NCI-H146 treated with DMSO at 0.1 percent for 48 hours (cell line): ENCODE results near the gene PIK3R2.

Experiments used
- DNase-seq: peaks from one replicate; lab custom pipeline; 2025; ENCODE audit not compliant: unreplicated experiment; lab: John Stamatoyannopoulos, UW

The PIK3R2 gene

GRCh38 chr19:18122860-18123795, 29.8 kb upstream of the PIK3R2 start:
- no peak for DNase-seq

GRCh38 chr19:18123819-18124218, 29.1 kb upstream of the PIK3R2 start:
- DNase-seq, result no peak

DNA sequence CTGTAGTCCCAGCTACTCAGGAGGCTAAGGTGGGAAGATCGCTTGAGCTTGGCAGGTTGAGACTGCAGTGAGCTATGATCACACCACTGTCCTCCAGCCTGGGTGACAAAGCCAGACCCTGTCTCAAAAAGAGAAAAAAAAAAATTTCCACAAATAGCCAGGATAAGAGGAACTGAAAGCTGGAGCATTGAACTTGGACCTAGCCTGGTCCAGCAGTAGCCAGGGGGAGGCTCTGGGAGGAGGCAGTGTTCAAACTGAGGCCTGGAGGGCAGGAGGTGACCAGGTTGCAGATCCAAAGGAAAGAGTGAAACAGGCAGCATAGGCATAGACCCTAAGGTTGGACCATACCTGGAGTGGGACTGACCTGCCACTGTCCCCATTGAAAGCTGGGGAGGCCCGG, 26.9 kb upstream of the PIK3R2 start:
- DNase-seq, result no peak

DNA sequence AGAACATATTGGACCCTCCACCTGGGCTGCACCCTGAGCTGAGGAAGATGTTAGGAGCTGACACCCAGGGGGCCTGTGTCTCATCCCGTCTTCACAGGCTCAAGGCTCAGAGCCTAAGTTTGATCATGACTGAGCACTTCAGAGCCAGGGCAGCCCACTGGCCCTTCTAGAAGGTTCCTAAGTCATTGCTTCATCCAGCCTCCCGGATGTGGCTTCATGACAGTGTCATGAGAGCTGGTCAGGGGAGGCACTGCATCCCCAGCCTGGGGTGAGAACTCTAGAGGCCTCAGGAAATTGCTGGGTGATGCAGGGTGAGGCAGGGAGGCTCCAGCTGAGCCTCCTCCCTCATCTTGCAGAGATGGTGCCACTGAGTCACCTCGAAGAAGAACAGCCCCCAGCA, 24.9 kb upstream of the PIK3R2 start:
- no peak for DNase-seq

- no peak for DNase-seq
Measured at GRCh38 chr19:18128805-18129204, 24.2 kb upstream of the PIK3R2 start.

GRCh38 chr19:18130523-18131242, 22.3 kb upstream of the PIK3R2 start:
- no peak for DNase-seq

DNA sequence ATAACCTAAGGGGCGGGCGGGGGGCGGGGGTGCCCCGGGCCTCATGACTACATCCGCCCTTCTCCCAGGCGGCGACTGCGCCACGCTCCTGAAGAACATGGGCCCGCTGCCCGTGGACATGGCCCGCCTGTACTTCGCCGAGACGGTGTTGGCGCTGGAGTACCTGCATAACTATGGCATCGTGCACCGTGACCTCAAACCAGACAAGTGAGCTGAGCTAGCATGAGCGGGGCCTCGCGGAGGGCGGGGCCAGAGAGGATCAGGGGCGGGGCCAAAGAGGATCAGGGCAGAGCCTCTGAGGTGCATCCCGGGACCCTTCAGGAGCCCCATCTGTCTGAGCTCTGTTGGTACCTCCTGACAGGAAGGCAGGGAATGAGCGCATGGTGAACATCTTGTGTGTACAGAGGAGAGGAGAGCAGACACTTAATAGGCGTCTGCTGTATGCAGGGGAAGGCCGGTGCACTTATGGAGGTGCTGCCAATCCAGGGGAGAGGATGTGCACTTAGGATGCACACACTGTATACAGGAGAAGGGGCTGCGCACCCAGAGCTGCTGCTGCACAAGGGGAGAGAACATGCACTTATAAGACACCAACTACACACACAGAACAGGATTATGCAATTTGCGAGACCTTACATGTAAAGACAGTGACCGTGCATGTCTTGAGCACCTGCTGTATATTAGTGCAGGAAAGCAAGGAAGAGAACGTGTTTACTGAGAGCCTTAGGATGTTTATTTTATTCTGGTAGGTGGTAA, 20.9 kb upstream of the PIK3R2 start:
- no peak for DNase-seq

DNA sequence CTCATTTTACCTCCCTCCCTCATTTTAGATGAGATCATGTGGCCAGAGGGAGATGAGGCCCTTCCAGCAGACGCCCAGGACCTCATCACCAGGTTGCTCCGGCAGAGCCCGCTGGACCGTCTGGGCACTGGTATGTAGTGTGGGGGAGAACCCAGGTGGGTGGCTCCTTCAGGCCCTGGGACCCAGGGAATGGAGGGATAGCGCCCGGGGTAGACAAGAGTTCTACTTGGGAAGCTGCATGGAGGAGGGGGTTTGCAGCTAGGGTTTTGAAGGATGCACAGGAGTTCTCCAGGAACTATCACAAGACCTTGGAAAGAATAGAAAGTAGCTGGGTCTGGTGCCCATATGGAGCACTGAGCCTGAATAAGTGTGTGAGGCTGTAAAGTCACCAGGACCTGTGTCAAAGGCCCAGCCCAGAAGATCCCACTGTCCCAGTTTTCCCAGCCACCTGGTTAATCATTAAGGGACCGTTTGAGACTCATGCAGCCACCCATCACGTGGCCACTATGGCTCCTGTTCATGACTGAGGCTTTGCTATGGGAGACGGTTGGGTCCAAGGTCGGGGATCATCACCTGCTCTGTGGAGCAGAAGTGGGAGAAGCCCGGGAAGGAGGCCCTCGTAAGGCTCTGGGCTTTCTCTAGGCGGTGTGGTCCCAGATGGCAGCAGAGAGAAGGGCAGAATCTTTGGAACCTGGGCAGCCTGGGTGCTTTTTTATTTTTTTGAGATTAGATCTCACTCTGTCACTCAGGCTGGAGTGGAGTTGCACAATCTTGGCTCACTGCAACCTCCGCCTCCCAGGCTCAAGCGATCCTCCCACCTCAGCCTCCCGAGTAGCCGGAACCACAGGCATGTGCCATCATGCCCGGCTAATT, 17.0 kb upstream of the PIK3R2 start:
- no peak for DNase-seq

DNA sequence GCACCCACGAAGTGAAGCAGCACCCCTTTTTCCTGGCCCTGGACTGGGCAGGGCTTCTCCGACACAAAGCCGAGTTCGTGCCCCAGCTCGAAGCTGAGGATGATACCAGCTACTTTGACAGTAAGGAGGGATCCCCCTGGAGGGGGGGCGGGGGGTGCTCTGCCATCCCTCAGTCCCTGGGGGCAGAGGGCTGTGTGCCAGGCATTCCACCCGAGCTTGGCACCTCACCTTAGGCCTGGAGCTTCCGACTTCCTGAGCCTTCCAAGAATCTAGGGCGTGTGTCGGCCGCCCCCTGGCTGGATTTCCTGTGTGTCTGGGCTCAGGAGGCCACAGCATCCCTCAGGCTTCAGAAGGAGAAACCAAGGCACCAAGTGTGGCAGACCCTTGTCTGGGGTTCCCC, 15.7 kb upstream of the PIK3R2 start:
- DNase-seq, result no peak

DNA sequence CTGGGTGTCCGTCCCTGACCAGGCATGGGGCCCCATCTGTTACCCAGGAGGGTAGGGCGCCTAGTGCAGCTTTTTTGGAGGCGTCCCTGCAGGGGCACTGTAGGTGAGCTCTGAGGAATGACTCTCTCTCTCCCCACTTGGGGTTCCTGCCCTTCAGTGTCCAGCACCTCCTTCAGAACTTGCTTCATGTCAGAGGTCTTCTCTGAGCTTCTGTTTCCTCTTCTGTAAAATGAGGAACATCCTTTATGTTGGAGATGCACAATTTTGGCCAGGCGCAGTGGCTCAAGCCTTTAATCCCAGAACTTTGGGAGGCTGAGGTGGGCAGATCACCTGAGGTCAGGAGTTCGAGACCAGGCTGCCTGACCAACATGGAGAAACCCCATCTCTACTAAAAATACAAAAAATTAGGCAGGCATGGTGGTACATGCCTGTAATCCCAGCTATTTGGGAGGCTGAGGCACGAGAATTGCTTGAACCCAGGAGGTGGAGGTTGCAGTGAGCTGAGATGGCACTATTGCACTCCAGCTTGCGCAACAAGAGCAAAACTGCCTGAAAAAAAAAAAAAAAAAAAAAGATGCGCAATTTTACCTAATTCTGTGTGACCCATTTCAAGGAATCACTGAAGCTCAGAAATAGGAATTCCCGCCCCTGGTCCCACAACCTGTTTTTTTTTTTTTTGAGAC, 15.2 kb upstream of the PIK3R2 start:
- DNase-seq, result no peak

GRCh38 chr19:18140473-18140872, 12.5 kb upstream of the PIK3R2 start:
- DNase-seq, result no peak

DNA sequence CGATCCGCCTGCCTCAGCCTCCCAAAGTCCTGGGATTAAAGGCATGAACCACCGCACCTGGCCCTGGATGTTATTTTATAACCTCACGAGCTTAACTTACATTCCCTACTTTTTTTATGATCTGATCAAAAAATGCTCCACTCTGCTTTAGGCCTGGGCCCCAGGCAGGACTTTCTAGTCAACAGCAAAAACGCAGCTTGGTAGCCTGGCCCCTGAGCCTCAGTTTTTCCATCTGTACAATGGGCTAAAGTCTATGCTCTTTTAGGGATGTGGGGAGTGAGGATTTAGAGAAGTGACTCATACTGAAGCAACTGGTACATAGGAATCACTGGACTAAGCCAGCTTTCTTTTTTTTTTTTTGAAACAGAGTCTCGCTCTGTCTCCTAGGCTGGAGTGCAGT, 11.9 kb upstream of the PIK3R2 start:
- no peak for DNase-seq

GRCh38 chr19:18143902-18144301, 9.1 kb upstream of the PIK3R2 start:
- DNase-seq, result no peak

- no peak for DNase-seq
Measured at GRCh38 chr19:18144361-18144760, 8.6 kb upstream of the PIK3R2 start.

DNA sequence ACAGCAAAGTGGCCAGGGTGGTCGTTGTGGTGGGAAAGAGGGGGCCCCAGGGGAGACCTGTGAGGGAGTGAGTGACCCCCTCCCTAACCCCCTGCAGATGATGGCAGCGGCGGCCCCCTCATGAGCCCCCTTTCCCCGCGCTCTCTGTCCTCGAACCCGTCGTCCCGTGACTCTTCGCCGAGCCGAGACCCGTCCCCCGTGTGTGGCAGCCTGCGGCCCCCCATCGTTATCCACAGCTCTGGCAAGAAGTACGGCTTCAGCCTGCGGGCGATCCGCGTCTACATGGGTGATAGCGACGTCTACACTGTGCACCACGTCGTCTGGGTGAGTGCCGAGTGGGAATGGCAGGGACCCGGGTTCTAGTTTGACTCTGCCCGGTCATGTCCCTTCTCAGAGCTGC, 8.1 kb upstream of the PIK3R2 start:
- no peak for DNase-seq

DNA sequence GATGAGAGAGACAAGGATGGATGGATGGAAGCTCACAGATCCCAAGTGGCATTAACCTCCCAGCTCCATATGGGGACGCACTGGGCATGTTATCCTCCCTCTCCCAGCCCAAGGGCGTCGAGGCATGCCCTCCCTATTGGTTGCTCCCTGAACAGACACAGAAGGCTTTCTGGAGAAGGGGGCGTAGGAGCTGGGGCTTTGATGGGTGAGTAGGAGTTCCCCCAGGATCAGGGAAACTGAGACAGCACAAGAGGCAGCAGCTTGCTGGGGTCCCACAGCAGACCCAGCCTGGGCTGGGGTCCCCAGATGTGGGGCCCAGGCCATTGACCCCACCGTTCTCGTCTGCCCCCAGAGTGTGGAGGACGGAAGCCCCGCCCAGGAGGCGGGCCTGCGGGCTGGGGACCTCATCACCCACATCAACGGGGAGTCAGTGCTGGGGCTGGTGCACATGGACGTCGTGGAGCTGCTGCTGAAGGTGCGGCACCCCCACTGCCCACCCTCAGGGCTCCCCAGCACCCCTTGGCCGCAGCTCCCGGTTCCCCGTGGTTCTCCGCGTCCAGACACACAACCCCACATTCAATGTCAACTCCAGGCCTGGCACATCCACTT, 7.5 kb upstream of the PIK3R2 start:
- no peak for DNase-seq

GRCh38 chr19:18147396-18147795, 5.6 kb upstream of the PIK3R2 start:
- DNase-seq, result no peak

DNA sequence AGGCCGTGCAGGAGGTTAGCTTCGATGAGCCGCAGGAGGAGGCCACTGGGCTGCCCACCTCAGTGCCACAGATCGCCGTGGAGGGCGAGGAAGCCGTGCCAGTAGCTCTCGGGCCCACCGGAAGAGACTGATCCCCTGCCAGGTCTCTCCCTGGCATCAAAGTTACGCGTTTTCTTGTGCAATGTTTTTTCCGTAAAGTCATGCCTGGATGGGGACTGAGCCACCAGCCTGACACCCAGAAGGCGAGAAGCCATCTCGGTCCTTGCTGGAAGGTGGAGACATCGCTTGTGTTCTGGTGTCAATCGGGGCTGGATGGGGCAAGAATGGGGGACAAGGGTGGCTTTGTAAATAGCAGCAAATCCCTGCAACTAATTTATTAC, 3.4 kb upstream of the PIK3R2 start:
- no peak for DNase-seq

DNA sequence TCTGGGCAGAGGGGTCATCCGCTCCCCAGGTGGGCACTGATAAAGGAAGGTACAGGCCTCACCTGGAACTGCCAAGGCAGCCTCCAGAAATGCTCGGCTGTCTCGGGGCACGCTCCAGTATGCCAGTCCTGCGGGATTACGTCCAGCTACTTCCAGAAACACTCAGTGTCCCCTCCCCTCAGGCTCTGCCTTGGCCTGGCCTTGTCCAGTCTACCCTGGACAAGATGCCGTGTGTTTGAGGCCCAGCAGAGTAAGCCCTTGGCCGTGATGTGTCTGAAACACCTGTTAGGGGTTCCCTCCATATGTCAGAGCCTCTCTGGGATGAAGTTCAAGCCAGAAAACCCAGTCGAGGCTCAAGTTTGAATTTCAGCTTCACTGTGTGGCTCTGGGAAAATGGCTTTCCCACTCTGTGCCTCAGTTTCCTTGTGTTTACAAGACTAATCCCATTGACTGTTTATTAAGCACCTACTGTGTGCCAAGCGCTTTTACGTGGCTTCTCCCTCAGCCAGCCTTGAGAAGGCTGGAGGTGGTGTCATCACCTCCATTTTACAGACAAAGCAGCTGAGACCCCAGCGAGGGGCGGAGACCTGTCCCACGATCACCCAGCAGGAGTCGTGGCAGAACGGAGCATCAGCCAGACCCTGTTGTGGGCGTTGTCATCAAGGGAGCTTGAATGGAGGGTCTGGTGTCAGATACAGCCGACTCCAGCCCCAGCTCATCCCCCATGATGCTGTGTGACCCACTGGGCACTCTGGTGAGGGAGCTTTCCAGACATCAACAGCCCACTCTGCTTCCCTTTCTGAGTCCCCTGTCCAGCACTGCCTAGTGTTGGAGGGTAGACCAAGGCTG, 2.0 kb upstream of the PIK3R2 start:
- no peak for DNase-seq
